H1 (cell line): ENCODE results near the gene TCERG1L. TPM values are rescaled to one million over a fixed set of nuclear protein-coding genes. Genes with fewer than 3 reads are reported as not detected.
A peak's percentile ranks its signal among the peaks of the same experiment; 100 is the strongest.

Source experiments
- CTCF ChIA-PET: fragments of 300-600 bp; sonication (Branson Sonifier 250); formaldehyde crosslinking; loops from one replicate; lab custom pipeline; 2021; ENCODE audit not compliant: partially characterized antibody; lab: Charles Lee
- POLR2A ChIA-PET: fragments of 300-600 bp; sonication (Branson Sonifier 250); formaldehyde crosslinking; loops from one replicate; lab custom pipeline; 2021; ENCODE audit warnings: inconsistent platforms; ENCODE audit not compliant: partially characterized antibody; lab: Charles Lee
- DNase-seq, 2 experiments: peaks; one replicate each; pipeline versions ENCODE4 v3.0.0 to v3.0.0-alpha.2; 2010 to 2022; ENCODE audit warnings: low spot score in 2 of 2, low read depth in 1 of 2, mixed read lengths in 1 of 2
- FAIRE-seq: peaks from 2 replicates; lab custom pipeline; 2011; peaks lifted over from hg19 to GRCh38; lab: Jason Lieb, UNC
- H2AFZ ChIP-seq: 2 replicates; pipeline ENCODE4 v1.8.1; 2012; ENCODE audit warnings: low read length, inconsistent platforms
- H2AK5ac ChIP-seq: 2 replicates; pipeline ENCODE4 v1.6.1; 2013; ENCODE audit warnings: low read depth, low read length
- H2BK120ac ChIP-seq: replicated peaks from 2 replicates; pipeline ENCODE3; 2013; ENCODE audit warnings: low read depth, low read length, inconsistent platforms
- H2BK12ac ChIP-seq: 2 replicates; pipeline ENCODE4 v1.6.1; 2013; ENCODE audit warnings: low read depth, low read length
- H2BK15ac ChIP-seq: 2 replicates; pipeline ENCODE4 v1.6.1; 2013; ENCODE audit warnings: low read length
- H2BK20ac ChIP-seq: 2 replicates; pipeline ENCODE4 v1.6.1; 2013; ENCODE audit warnings: low read length
- H2BK5ac ChIP-seq: 2 replicates; pipeline ENCODE4 v1.6.1; 2013; ENCODE audit warnings: low read depth, low read length
- H3K14ac ChIP-seq: 2 replicates; pipeline ENCODE4 v1.6.1; 2013; ENCODE audit warnings: inconsistent platforms; ENCODE audit not compliant: insufficient read length
- H3K18ac ChIP-seq: 2 replicates; pipeline ENCODE4 v1.6.1; 2013; ENCODE audit warnings: low read length; ENCODE audit errors: extremely low read depth
- H3K23ac ChIP-seq: 2 replicates; pipeline ENCODE4 v1.6.1; 2013; ENCODE audit warnings: inconsistent platforms; ENCODE audit not compliant: insufficient read length
- H3K23me2 ChIP-seq: 2 replicates; pipeline ENCODE4 v1.6.1; 2013; ENCODE audit warnings: low read depth, low read length
- H3K27ac ChIP-seq: 2 replicates; pipeline ENCODE4 v1.6.1; 2011; ENCODE audit warnings: low read depth, low read length, inconsistent platforms
- H3K27me3 ChIP-seq, 4 experiments: replicated peaks in 1 of 4; 1 replicate in 1 of 4; 2 replicates in 3 of 4; pipeline versions ENCODE4 v1.6.1 to v1.8.1; 2011 to 2013; ENCODE audit warnings: low read length in 3 of 4, mild to moderate bottlenecking in 3 of 4, inconsistent platforms in 2 of 4, mixed read lengths in 2 of 4, moderate library complexity in 1 of 4; ENCODE audit not compliant: control insufficient read depth in 3 of 4, insufficient read depth in 3 of 4; ENCODE audit errors: extremely low read depth in 1 of 4
- H3K36me3 ChIP-seq, 4 experiments: 2 replicates each; pipeline versions ENCODE4 v1.6.1 to v1.8.1; 2011 to 2013; ENCODE audit warnings: mild to moderate bottlenecking in 4 of 4, low read length in 3 of 4, moderate library complexity in 2 of 4, control low read depth in 1 of 4, inconsistent platforms in 1 of 4; ENCODE audit not compliant: insufficient read depth in 4 of 4, control insufficient read depth in 2 of 4
- H3K4ac ChIP-seq: replicated peaks from 2 replicates; pipeline ENCODE3; 2013; ENCODE audit warnings: low read length, low read depth, mixed read lengths, inconsistent platforms; ENCODE audit not compliant: insufficient read length
- H3K4me1 ChIP-seq, 4 experiments: replicated peaks in 1 of 4; 1 replicate in 1 of 4; 2 replicates in 3 of 4; pipeline versions ENCODE4 v1.6.1 to v1.8.1; 2011 to 2013; ENCODE audit warnings: low read length in 3 of 4, inconsistent platforms in 2 of 4, mixed read lengths in 1 of 4; ENCODE audit not compliant: insufficient read depth in 4 of 4, control insufficient read depth in 3 of 4
- H3K4me2 ChIP-seq, 2 experiments: 2 replicates each; pipeline versions ENCODE4 v1.6.1 to v1.8.1; 2011 to 2013; ENCODE audit warnings: low read depth in 2 of 2, low read length in 2 of 2, control low read depth in 1 of 2, inconsistent platforms in 1 of 2, mild to moderate bottlenecking in 1 of 2; ENCODE audit not compliant: insufficient read depth in 1 of 2
- H3K4me3 ChIP-seq, 4 experiments: fragments of 200-600, 300-600 bp in 1 of 4; sonication (generic), shearing (Covaris generic), sonication (Bioruptor Twin) in 1 of 4; 2 replicates each; pipeline versions ENCODE4 v1.5.1 to v1.8.1; 2011 to 2016; ENCODE audit warnings: low read length in 4 of 4, low read depth in 3 of 4, control low read depth in 2 of 4, inconsistent platforms in 2 of 4, mild to moderate bottlenecking in 2 of 4, mixed read lengths in 1 of 4, moderate library complexity in 1 of 4; ENCODE audit not compliant: insufficient read depth in 2 of 4; ENCODE audit errors: extremely low read depth in 1 of 4
- H3K56ac ChIP-seq: replicated peaks from 2 replicates; pipeline ENCODE3; 2013; ENCODE audit warnings: low read depth, mild to moderate bottlenecking, mixed read lengths, low read length, inconsistent platforms; ENCODE audit not compliant: insufficient read length
- H3K79me1 ChIP-seq: 2 replicates; pipeline ENCODE4 v1.6.1; 2013; ENCODE audit warnings: low read depth, low read length, control low read depth
- H3K79me2 ChIP-seq, 2 experiments: 2 replicates each; pipeline versions ENCODE4 v1.6.1 to v1.8.1; 2012 to 2013; ENCODE audit warnings: low read length in 2 of 2, mild to moderate bottlenecking in 2 of 2, inconsistent platforms in 1 of 2; ENCODE audit not compliant: insufficient read depth in 2 of 2, control insufficient read depth in 1 of 2
- H3K9ac ChIP-seq, 4 experiments: replicated peaks in 1 of 4; 1 replicate in 1 of 4; 2 replicates in 3 of 4; pipeline versions ENCODE4 v1.6.1 to v1.8.1; 2011 to 2013; ENCODE audit warnings: low read depth in 3 of 4, low read length in 3 of 4, control low read depth in 2 of 4, mild to moderate bottlenecking in 2 of 4, moderate library complexity in 2 of 4, inconsistent platforms in 1 of 4; ENCODE audit errors: extremely low read depth in 1 of 4
- H3K9me3 ChIP-seq, 2 experiments: 2 replicates each; pipeline versions ENCODE4 v1.6.1 to v1.8.1; 2012 to 2013; ENCODE audit warnings: mild to moderate bottlenecking in 2 of 2, moderate library complexity in 2 of 2, control low read depth in 1 of 2, inconsistent platforms in 1 of 2, low read depth in 1 of 2, low read length in 1 of 2, mixed read lengths in 1 of 2; ENCODE audit not compliant: insufficient read depth in 2 of 2
- H4K20me1 ChIP-seq, 2 experiments: replicated peaks in 1 of 2; 2 replicates each; pipeline versions ENCODE3 to v1.8.1; 2011 to 2013; ENCODE audit warnings: inconsistent platforms in 2 of 2, low read length in 2 of 2, mild to moderate bottlenecking in 1 of 2; ENCODE audit not compliant: insufficient read depth in 2 of 2, control insufficient read depth in 1 of 2
- H4K5ac ChIP-seq: 2 replicates; pipeline ENCODE4 v1.6.1; 2013; ENCODE audit warnings: low read length, low read depth, mixed read lengths, inconsistent platforms; ENCODE audit not compliant: insufficient read length
- H4K8ac ChIP-seq: 2 replicates; pipeline ENCODE4 v1.8.0; 2013; ENCODE audit warnings: mild to moderate bottlenecking, moderate library complexity, low read length, inconsistent platforms; ENCODE audit not compliant: insufficient read depth; ENCODE audit errors: extremely low read depth
- H4K91ac ChIP-seq: replicated peaks from 2 replicates; pipeline ENCODE3; 2013; ENCODE audit warnings: low read length, mixed read lengths, inconsistent platforms; ENCODE audit not compliant: insufficient read length
- BCL11A ChIP-seq, 2 experiments: IDR thresholded peaks; one replicate each; pipeline ENCODE4 v1.6.1; 2011; ENCODE audit warnings: low read depth in 2 of 2, low read length in 2 of 2, mild to moderate bottlenecking in 2 of 2
- CBX8 ChIP-seq: fragments of 300-800, 300-1000 bp; sonication (generic); IDR thresholded peaks from 2 replicates; pipeline ENCODE4 v1.7.1; 2016; ENCODE audit warnings: low read depth, low read length, borderline replicate concordance
- CHD2 ChIP-seq: IDR thresholded peaks from 2 replicates; pipeline ENCODE4 v1.6.1; 2012; ENCODE audit warnings: low read length, improper control_type of control experiment
- CREB1 ChIP-seq: IDR thresholded peaks from 2 replicates; pipeline ENCODE4 v1.6.1; 2012; ENCODE audit warnings: inconsistent platforms
- CTBP2 ChIP-seq: IDR thresholded peaks from 2 replicates; pipeline ENCODE4 v1.7.0; 2011; ENCODE audit warnings: borderline replicate concordance, mild to moderate bottlenecking, moderate library complexity, mixed read lengths, low read length; ENCODE audit not compliant: insufficient read depth, insufficient read length
- EP300 ChIP-seq, 2 experiments: IDR thresholded peaks; 1 replicate in 1 of 2; 2 replicates in 1 of 2; pipeline ENCODE4 v1.6.1; 2011 to 2012; ENCODE audit warnings: low read depth in 2 of 2, low read length in 2 of 2, mild to moderate bottlenecking in 2 of 2, borderline replicate concordance in 1 of 2, inconsistent platforms in 1 of 2, moderate library complexity in 1 of 2
- GTF2F1 ChIP-seq: IDR thresholded peaks from 2 replicates; pipeline ENCODE4 v1.6.1; 2012; ENCODE audit warnings: low read depth, low read length, improper control_type of control experiment, borderline replicate concordance
- JUN ChIP-seq: IDR thresholded peaks from 2 replicates; pipeline ENCODE4 v1.6.1; 2011; ENCODE audit warnings: low read depth, mild to moderate bottlenecking, improper control_type of control experiment, low read length
- NRF1 ChIP-seq: IDR thresholded peaks from 2 replicates; pipeline ENCODE4 v1.6.1; 2011; ENCODE audit warnings: mild to moderate bottlenecking, low read depth, low read length, improper control_type of control experiment
- POU5F1 ChIP-seq: IDR thresholded peaks from 2 replicates; pipeline ENCODE4 v1.6.1; 2011; ENCODE audit warnings: low read depth, mild to moderate bottlenecking, low read length, moderate library complexity
- SIX5 ChIP-seq: IDR thresholded peaks from 2 replicates; pipeline ENCODE4 v1.6.1; 2011; ENCODE audit warnings: mild to moderate bottlenecking, low read depth, low read length
- SP1 ChIP-seq: IDR thresholded peaks from 2 replicates; pipeline ENCODE4 v1.6.1; 2011; ENCODE audit warnings: low read depth, low read length
- TAF1 ChIP-seq: IDR thresholded peaks from 2 replicates; pipeline ENCODE4 v1.6.1; 2011; ENCODE audit warnings: mild to moderate bottlenecking, low read depth, low read length
- TBP ChIP-seq: IDR thresholded peaks from 2 replicates; pipeline ENCODE4 v1.6.1; 2011; ENCODE audit warnings: low read depth, low read length, improper control_type of control experiment
- TEAD4 ChIP-seq: IDR thresholded peaks from 2 replicates; pipeline ENCODE4 v1.6.1; 2012; ENCODE audit warnings: low read depth, low read length, inconsistent platforms, mixed read lengths
- WGBS, 2 experiments: shearing (Covaris generic) in 1 of 2; methylation state at CpG; one replicate each; pipeline versions ENCODE4 v1.1.6 to v1.1.7; 2013 to 2015; ENCODE audit warnings: low lambda C conversion rate in 2 of 2, mixed read lengths in 2 of 2, inconsistent platforms in 1 of 2, low coverage in 1 of 2, missing lambda C conversion rate in 1 of 2; ENCODE audit not compliant: insufficient replicate concordance in 2 of 2, insufficient coverage in 1 of 2, insufficient read length in 1 of 2; ENCODE audit errors: extremely low coverage in 1 of 2, missing lambda C conversion rate in 1 of 2; 5-methylcytosine and 5-hydroxymethylcytosine counted together
- polyA plus RNA-seq, 7 experiments: library from polyadenylated mRNA; depleted of rRNA in 3 of 7; stranded (reverse) in 5 of 7; unstranded in 2 of 7; fragments of >200 nt in 5 of 7; fragments of 200-250 nt in 2 of 7; gene quantifications; 1 replicate in 5 of 7; 2 replicates in 1 of 7; 4 replicates in 1 of 7; pipeline versions ENCODE4 v1.2.1 to v1.2.3, GENCODE V29; 2011 to 2013; ENCODE audit warnings: missing spikeins in 2 of 7, mixed read lengths in 2 of 7
- total RNA-seq: library from RNA; stranded (reverse); fragmentation: NEBNext Ultra II Directional; extraction: Animal tissue kit (Norgen Biotek cat#: 25700); gene quantifications from 2 replicates; pipeline ENCODE4 v1.2.1, GENCODE V29; 2021

The TCERG1L gene
- total and polyA plus RNA-seq, 2 of the 8 experiments (the other 6 are each of a cell fraction or from before 2014, with no cell fraction given), result 3.9 to 6.9 TPM

GRCh38 chr10:131127138-131127589, 184.4 kb downstream of the TCERG1L start:
- Histone ChIP-seq H3K4me2 (no peak overlapping the region), H2BK120ac (no peak overlapping the region), H4K5ac (no peak overlapping the region), H4K91ac (peak overlapping the region; percentile 44), H4K20me1 (peaks cover 0 to 3% of the 10 kb centered on the region in 2 experiments), H2BK5ac (peak overlapping the region; percentile 81), H3K79me1 (no peaks in the 10 kb centered on the region), H3K18ac (peak overlapping the region; percentile 19; the same call in 1 of the 2 replicates), H3K9me3 (peaks cover 6 to 16% of the 10 kb centered on the region in 2 experiments; a peak in 3 of 4 replicates), H3K23ac (no peak overlapping the region), H3K9ac (no peak overlapping the region; a peak in 1 of 7 replicates), H3K36me3 (peaks cover 0 to 2% (median 0%) of the 10 kb centered on the region in 4 experiments; a peak in 1 of 8 replicates), H2BK20ac (no peak overlapping the region), H3K56ac (no peak overlapping the region), H3K23me2 (0 out of 2 replicates have a peak, but pooled peaks cover 2% of the 10 kb centered on the region), H2AFZ (no peak overlapping the region), H2AK5ac (no peak overlapping the region), H3K79me2 (no peaks in the 10 kb centered on the region), H3K4me1 (peaks cover 0 to 19% (median 14%) of the 10 kb centered on the region in 4 experiments; a peak in 6 of 7 replicates), H3K27ac (no peak overlapping the region; the same call in 1 of the 2 replicates), H4K8ac (peak overlapping the region; percentile 20; the same call in 1 of the 2 replicates), H3K27me3 (no peaks in the 10 kb centered on the region), H3K14ac (no peak overlapping the region), H3K4ac (no peak overlapping the region), H2BK15ac (no peak overlapping the region), H3K4me3 (no peak overlapping the region), H2BK12ac (peak overlapping the region; percentile 39; the same call in 1 of the 2 replicates)
- DNase-seq, result no peak
- no peak for FAIRE-seq
- ChIA-PET POLR2A (no interaction called here), CTCF (interaction anchor here (1.4 to 3.0 kb wide), 4 partner anchors 15 to 43 kb away, joined by 3 to 15 read pairs (median 6); no protein-coding TSS in a partner anchor)
- 71% methylated on average over 9 of the region's 9 CpGs; no CpG with 5 or more reads in 1 of the 2 experiments for WGBS, 2 experiments
- TF ChIP-seq GTF2F1 (no peak), TAF1 (no peak), TEAD4 (no peak), CREB1 (no peak), EP300 (IDR thresholded peaks at IDR 0.05; ENCODE audit: borderline replicate concordance in 1 of 2, low read depth in 2 of 2, low read length in 2 of 2) (no peak), JUN (no peak), BCL11A (IDR thresholded peaks at IDR 0.05; ENCODE audit: low read depth in 2 of 2, low read length in 2 of 2) (no peak), SIX5 (no peak), CTBP2 (no peak), SP1 (no peak), CHD2 (no peak), CBX8 (no peak), TBP (no peak), POU5F1 (no peak), NRF1 (no peak)
